ENCODE measurements around the gene C1QTNF5. TPM values are rescaled to one million over a fixed set of nuclear protein-coding genes. Genes with fewer than 3 reads are reported as not detected.
A peak's percentile ranks its signal among the peaks of the same experiment; 100 is the strongest.
"Not testable (repeated sequence)": the region's sequence is repeated elsewhere in the genome, so short reads cannot be mapped to it uniquely, and the experiment has no call there.

C1QTNF5 gene, protein sequence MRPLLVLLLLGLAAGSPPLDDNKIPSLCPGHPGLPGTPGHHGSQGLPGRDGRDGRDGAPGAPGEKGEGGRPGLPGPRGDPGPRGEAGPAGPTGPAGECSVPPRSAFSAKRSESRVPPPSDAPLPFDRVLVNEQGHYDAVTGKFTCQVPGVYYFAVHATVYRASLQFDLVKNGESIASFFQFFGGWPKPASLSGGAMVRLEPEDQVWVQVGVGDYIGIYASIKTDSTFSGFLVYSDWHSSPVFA
- total RNA-seq = 34.9 TPM
- polyA plus RNA-seq (ENCODE audit: insufficient read depth in 1 of 8, insufficient read length in 8 of 8, low replicate concordance in 1 of 8) = 10 to 100 TPM; 20.3 to 41.9 (median 35.3) TPM
- long read RNA-seq, donor 1, transcript C1QTNF5-202 (3 exons, 1,356 nt) = major isoform, 11 of 23 reads
- long read RNA-seq, donor 1, transcript C1QTNF5-203 (2 exons, 1,046 nt) = major isoform, 11 of 23 reads
- long read RNA-seq, donor 1, partial matches to known transcripts = 0 of 23 reads
- long read RNA-seq, donor 1, other reads (novel, unspliced or antisense) = 0 of 23 reads
- long read RNA-seq, donor 2, partial matches to known transcripts = 0 of 4 reads
- long read RNA-seq, donor 2, other reads (novel, unspliced or antisense) = 0 of 4 reads
- long read RNA-seq, donor 3, transcript C1QTNF5-203 (2 exons, 1,046 nt) = major isoform, 16 of 24 reads
- long read RNA-seq, donor 3, transcript C1QTNF5-202 (3 exons, 1,356 nt) = minor isoform, 8 of 24 reads
- long read RNA-seq, donor 3, partial matches to known transcripts = 0 of 24 reads
- long read RNA-seq, donor 3, other reads (novel, unspliced or antisense) = 0 of 24 reads
- long read RNA-seq, donor 4, transcript C1QTNF5-203 (2 exons, 1,046 nt) = minor isoform, 6 of 13 reads
- long read RNA-seq, donor 4, transcript C1QTNF5-202 (3 exons, 1,356 nt) = major isoform, 7 of 13 reads
- long read RNA-seq, donor 4, partial matches to known transcripts = 0 of 13 reads
- long read RNA-seq, donor 4, other reads (novel, unspliced or antisense) = 0 of 13 reads
- long read RNA-seq, donor 5, transcript C1QTNF5-202 (3 exons, 1,356 nt) = minor isoform, 30 of 80 reads
- long read RNA-seq, donor 5, transcript C1QTNF5-203 (2 exons, 1,046 nt) = major isoform, 43 of 80 reads
- long read RNA-seq, donor 5, partial matches to known transcripts = 6 of 80 reads
- long read RNA-seq, donor 5, other reads (novel, unspliced or antisense) = 0 of 80 reads
- long read RNA-seq, donor 6, transcript C1QTNF5-203 (2 exons, 1,046 nt) = major isoform, 23 of 34 reads
- long read RNA-seq, donor 6, transcript C1QTNF5-202 (3 exons, 1,356 nt) = minor isoform, 11 of 34 reads
- long read RNA-seq, donor 6, partial matches to known transcripts = 0 of 34 reads
- long read RNA-seq, donor 6, other reads (novel, unspliced or antisense) = 0 of 34 reads
- long read RNA-seq, donor 7, transcript C1QTNF5-202 (3 exons, 1,356 nt) = minor isoform, 5 of 19 reads
- long read RNA-seq, donor 7, transcript C1QTNF5-203 (2 exons, 1,046 nt) = major isoform, 14 of 19 reads
- long read RNA-seq, donor 7, partial matches to known transcripts = 0 of 19 reads
- long read RNA-seq, donor 7, other reads (novel, unspliced or antisense) = 0 of 19 reads
- long read RNA-seq, donor 8, transcript C1QTNF5-202 (3 exons, 1,356 nt) = minor isoform, 7 of 15 reads
- long read RNA-seq, donor 8, transcript C1QTNF5-203 (2 exons, 1,046 nt) = major isoform, 8 of 15 reads
- long read RNA-seq, donor 8, partial matches to known transcripts = 0 of 15 reads
- long read RNA-seq, donor 8, other reads (novel, unspliced or antisense) = 0 of 15 reads
- long read RNA-seq, donor 9, transcript C1QTNF5-203 (2 exons, 1,046 nt) = major isoform, 6 of 10 reads
- long read RNA-seq, donor 9, partial matches to known transcripts = 0 of 10 reads
- long read RNA-seq, donor 9, other reads (novel, unspliced or antisense) = 0 of 10 reads
- long read RNA-seq, donor 10, transcript C1QTNF5-203 (2 exons, 1,046 nt) = major isoform, 15 of 29 reads
- long read RNA-seq, donor 10, transcript C1QTNF5-202 (3 exons, 1,356 nt) = minor isoform, 14 of 29 reads
- long read RNA-seq, donor 10, partial matches to known transcripts = 0 of 29 reads
- long read RNA-seq, donor 10, other reads (novel, unspliced or antisense) = 0 of 29 reads
- long read RNA-seq, donor 11, transcript C1QTNF5-202 (3 exons, 1,356 nt) = minor isoform, 7 of 17 reads
- long read RNA-seq, donor 11, transcript C1QTNF5-203 (2 exons, 1,046 nt) = major isoform, 9 of 17 reads
- long read RNA-seq, donor 11, partial matches to known transcripts = 0 of 17 reads
- long read RNA-seq, donor 11, other reads (novel, unspliced or antisense) = 0 of 17 reads

DNA sequence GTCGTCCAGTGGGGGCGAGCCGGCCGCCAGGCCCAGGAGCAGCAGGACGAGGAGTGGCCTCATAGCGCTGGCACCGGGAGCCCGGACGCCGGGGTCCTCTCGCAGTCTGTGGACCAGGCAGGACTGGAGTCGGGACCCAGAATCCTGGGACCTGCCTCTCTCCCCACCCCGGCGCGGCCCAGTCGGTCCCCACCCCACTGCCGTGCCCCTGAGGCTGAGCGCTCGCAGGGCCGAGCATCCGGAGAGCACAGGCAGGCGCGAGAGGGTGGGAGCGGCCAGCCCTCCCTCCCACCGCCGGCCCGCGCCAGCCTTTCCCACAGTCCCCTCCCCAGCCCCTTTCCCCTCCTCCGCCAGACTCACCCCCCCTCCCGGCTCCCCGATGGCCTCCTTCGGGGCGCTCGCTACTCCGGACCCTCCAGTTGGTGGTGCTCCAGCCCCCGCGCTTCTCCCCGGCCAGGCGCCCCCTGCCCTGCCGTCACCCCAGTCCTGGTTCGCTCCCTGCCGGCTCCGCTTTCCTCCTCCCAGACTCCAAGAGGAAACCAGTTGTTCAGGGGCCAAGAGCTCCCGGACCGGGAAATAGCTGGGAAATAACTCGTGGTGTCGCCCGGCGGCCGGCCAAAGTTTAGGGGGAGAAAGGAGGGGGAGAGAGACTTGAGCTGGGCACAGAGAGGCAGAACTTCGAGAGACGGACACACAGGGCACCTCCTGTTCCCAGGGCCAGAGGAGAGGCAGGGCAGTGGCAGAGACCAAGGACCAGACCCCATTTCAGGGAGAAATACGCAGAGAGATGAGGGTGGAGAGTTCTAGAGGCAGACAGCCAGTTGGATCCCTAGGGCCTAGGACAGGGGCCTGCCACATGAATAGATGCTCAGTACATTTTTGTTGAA is at the start of gene C1QTNF5:
Gene C1QTNF5, minus strand, starts transcription at position 549 of the 887 bp plus-strand sequence. Its CDS starts 486 bp downstream, at position 63.
- peak within 1 kb of the TSS; percentile 94 for H3K27ac ChIP-seq (ENCODE audit: low read length)
- H3K4me1 ChIP-seq (ENCODE audit: control insufficient read depth, insufficient read depth, low read length) = peaks cover 49% of the 10 kb centered on the region
- no peaks in the 10 kb centered on the region for H3K9me3 ChIP-seq (replicated peaks; ENCODE audit: control insufficient read depth, low read depth, low read length)
- DNase-seq = peak; percentile 97
- H3K36me3 ChIP-seq (ENCODE audit: control insufficient read depth, insufficient read depth, low read length) = peaks cover 11% of the 10 kb centered on the region
- H3K4me3 ChIP-seq (ENCODE audit: low read length) = peak within 1 kb of the TSS; percentile 68
- WGBS (ENCODE audit: insufficient coverage) = under 1% methylated on average over 49 of the region's 53 CpGs
- peaks cover 11% of the 10 kb centered on the region for H3K27me3 ChIP-seq (ENCODE audit: control insufficient read depth, insufficient read depth, low read length)

DNA sequence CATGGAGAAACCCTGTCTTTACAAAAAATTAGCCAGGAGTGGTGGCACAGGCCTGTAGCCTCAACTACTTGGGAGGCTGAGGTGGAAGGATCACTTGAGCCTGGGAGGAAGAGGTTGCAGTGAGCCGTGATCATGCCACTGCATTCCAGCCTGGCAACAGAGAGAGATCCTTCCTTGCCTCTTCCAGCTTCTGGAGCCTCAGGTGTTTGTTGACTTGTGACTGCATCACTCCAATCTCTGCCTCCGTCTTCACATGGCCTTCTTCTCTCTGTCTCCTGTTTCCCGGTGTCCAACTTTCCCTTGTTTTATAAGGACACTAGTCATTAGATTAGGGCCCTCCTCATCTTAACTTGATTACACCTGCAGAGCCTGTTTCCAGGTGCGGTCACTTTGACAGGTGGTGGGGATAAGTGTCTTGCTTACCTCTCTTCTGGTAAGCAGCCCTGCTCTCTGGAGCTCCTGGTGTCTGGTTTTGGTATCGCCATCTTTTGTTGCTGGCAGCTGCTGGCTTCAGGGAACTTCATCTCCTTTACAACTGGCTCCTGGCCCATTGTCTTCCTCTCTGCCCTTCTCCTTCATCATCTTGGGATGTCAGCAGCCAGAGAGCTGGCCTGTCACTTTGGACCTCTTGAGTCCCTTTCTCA is 49.0 kb upstream of the C1QTNF5 start:
- H3K4me1 ChIP-seq (ENCODE audit: control insufficient read depth, insufficient read depth, low read length) = no peaks in the 10 kb centered on the region
- WGBS (ENCODE audit: insufficient coverage) = 80% methylated on average over 2 of the region's 5 CpGs

GRCh38 chr11:119388103-119388502 is 47.4 kb upstream of the C1QTNF5 start:
- Histone ChIP-seq H3K27me3 (ENCODE audit: control insufficient read depth, insufficient read depth, low read length) (no peaks in the 10 kb centered on the region), H3K4me1 (ENCODE audit: control insufficient read depth, insufficient read depth, low read length) (peaks cover 4% of the 10 kb centered on the region), H3K27ac (ENCODE audit: low read length) (no peak overlapping the region), H3K36me3 (ENCODE audit: control insufficient read depth, insufficient read depth, low read length) (no peaks in the 10 kb centered on the region), H3K9me3 (replicated peaks; ENCODE audit: control insufficient read depth, low read depth, low read length) (no peaks in the 10 kb centered on the region), H3K4me3 (ENCODE audit: low read length) (no peak overlapping the region)
- 94% methylated on average over 5 of the region's 7 CpGs for WGBS (ENCODE audit: insufficient coverage)
- no peak for DNase-seq

More for the DNA sequence above, 49.0 kb upstream of the C1QTNF5 start:
- no peaks in the 10 kb centered on the region for H3K27me3 ChIP-seq (ENCODE audit: control insufficient read depth, insufficient read depth, low read length)
- no peaks in the 10 kb centered on the region for H3K9me3 ChIP-seq (replicated peaks; ENCODE audit: control insufficient read depth, low read depth, low read length)
- H3K4me3 ChIP-seq (ENCODE audit: low read length) = no peak overlapping the region
- no peaks in the 10 kb centered on the region for H3K36me3 ChIP-seq (ENCODE audit: control insufficient read depth, insufficient read depth, low read length)
- DNase-seq = no peak
- no peak overlapping the region for H3K27ac ChIP-seq (ENCODE audit: low read length)

DNA sequence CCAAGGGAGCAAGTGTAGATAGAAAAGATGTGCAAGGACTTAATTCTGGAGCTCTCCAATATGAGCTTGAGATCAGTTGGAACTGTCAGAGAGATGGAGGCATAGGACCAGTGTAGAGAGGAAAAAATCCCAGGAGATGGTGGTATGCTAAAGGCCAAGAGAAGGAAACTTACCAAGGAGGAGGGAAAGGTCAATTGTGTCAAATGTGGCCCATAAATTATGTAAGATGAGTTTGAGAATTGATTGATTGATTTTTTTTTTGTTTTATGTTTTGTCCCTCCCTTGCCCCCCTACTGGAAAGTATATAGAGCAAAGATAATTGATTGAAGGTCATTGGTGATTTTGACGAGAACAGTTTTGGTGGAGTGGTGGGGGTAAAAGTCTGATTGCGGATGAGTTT is 43.6 kb upstream of the C1QTNF5 start:
- Histone ChIP-seq H3K27me3 (ENCODE audit: control insufficient read depth, insufficient read depth, low read length) (peaks cover 3% of the 10 kb centered on the region), H3K36me3 (ENCODE audit: control insufficient read depth, insufficient read depth, low read length) (no peaks in the 10 kb centered on the region), H3K4me3 (ENCODE audit: low read length) (no peak overlapping the region), H3K4me1 (ENCODE audit: control insufficient read depth, insufficient read depth, low read length) (peaks cover 27% of the 10 kb centered on the region), H3K9me3 (replicated peaks; ENCODE audit: control insufficient read depth, low read depth, low read length) (no peaks in the 10 kb centered on the region), H3K27ac (ENCODE audit: low read length) (no peak overlapping the region)
- DNase-seq = no peak
- WGBS (ENCODE audit: insufficient coverage) = 82% methylated on average over 2 of the region's 2 CpGs

DNA sequence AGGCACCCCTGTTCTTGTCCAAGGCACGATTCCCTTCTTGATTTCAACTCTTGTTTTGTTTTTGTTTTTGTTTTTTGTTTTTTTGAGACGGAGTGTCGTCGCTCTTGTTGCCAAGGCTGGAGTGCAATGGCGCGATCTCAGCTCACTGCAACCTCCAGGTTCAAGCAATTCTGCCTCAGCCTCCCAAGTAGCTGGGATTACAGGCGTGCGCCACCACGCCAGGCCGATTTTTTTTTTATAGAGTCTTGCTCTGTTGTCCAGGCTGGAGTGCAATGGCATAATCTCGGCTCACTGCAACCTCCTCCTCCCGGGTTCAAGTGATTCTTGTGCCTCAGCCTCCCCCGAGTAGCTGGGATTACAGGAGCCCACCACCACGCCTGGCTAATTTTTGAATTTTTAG is 41.8 kb upstream of the C1QTNF5 start:
- not testable (repeated sequence) for H3K27me3 ChIP-seq (ENCODE audit: control insufficient read depth, insufficient read depth, low read length); H3K9me3 ChIP-seq (replicated peaks; ENCODE audit: control insufficient read depth, low read depth, low read length); H3K4me3 ChIP-seq (ENCODE audit: low read length); DNase-seq; H3K27ac ChIP-seq (ENCODE audit: low read length); H3K36me3 ChIP-seq (ENCODE audit: control insufficient read depth, insufficient read depth, low read length)
- 82% methylated on average over 11 of the region's 14 CpGs for WGBS (ENCODE audit: insufficient coverage)
- peaks cover 45% of the 10 kb centered on the region for H3K4me1 ChIP-seq (ENCODE audit: control insufficient read depth, insufficient read depth, low read length)

- no peaks in the 10 kb centered on the region for H3K36me3 ChIP-seq (ENCODE audit: control insufficient read depth, insufficient read depth, low read length)
- peak overlapping the region; percentile 75 for H3K27ac ChIP-seq (ENCODE audit: low read length)
These were observed 41.4 kb upstream of the C1QTNF5 start for GRCh38 chr11:119382101-119382500.

DNA sequence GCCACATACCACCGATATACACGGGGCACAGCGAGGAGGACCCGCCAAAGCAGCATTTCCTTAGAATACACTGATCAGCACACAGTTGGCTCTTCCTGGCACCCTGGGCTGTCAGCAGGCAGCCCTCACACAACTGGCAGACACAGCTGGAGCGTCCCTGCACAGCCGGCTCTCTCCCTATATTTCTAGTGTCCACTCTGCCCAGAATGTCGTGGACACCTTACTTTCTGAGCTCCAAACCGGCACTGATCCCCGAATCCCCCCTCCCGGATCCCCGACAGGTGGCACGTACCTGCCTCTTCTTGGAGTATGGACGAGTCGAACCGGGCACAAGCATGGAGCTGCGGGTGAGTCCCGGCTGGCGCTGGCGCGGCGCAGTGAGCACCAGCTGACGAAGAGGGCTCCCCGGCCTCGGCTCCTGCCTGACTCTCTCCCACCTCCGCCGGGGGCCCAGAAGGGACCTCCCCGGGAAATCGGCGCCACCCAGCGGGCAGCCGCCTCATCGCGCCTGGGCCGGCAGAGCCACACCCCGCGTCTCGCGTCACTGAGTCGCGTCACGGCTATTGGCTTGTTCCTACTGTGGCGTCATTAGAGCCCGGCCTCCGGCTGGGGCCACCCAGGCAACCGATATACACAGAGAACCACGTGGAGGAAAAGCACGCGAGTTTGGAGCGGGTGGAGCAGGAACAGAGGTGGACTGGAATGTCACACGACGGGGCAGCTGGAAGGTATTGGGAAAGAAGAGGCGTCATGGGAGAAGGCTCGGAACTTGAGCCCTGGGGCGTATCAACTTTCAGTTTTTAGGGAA is 40.7 kb upstream of the C1QTNF5 start, which contains the start of gene USP2:
Gene USP2, minus strand, starts transcription at position 510 of the 808 bp plus-strand sequence. CDS start 8,210 bp downstream, outside the sequence.
- H3K9me3 ChIP-seq (replicated peaks; ENCODE audit: control insufficient read depth, low read depth, low read length) = no peaks in the 10 kb centered on the region
- peaks cover 3% of the 10 kb centered on the region for H3K27me3 ChIP-seq (ENCODE audit: control insufficient read depth, insufficient read depth, low read length)
- H3K4me3 ChIP-seq (ENCODE audit: low read length) = peak within 1 kb of the TSS; percentile 58
- peak within 1 kb of the TSS; percentile 90 for H3K27ac ChIP-seq (ENCODE audit: low read length)
- peak; percentile 98 for DNase-seq
- H3K36me3 ChIP-seq (ENCODE audit: control insufficient read depth, insufficient read depth, low read length) = no peaks in the 10 kb centered on the region
- H3K4me1 ChIP-seq (ENCODE audit: control insufficient read depth, insufficient read depth, low read length) = peaks cover 55% of the 10 kb centered on the region
- WGBS (ENCODE audit: insufficient coverage) = under 1% methylated on average over 49 of the region's 54 CpGs

More at GRCh38 chr11:119382101-119382500, 41.4 kb upstream of the C1QTNF5 start:
- peak; percentile 31 for DNase-seq
- H3K27me3 ChIP-seq (ENCODE audit: control insufficient read depth, insufficient read depth, low read length) = peaks cover 3% of the 10 kb centered on the region
- H3K4me1 ChIP-seq (ENCODE audit: control insufficient read depth, insufficient read depth, low read length) = peaks cover 49% of the 10 kb centered on the region
- H3K9me3 ChIP-seq (replicated peaks; ENCODE audit: control insufficient read depth, low read depth, low read length) = no peaks in the 10 kb centered on the region
- peak overlapping the region; percentile 51 for H3K4me3 ChIP-seq (ENCODE audit: low read length)
- WGBS (ENCODE audit: insufficient coverage) = 8% methylated on average over 8 of the region's 9 CpGs
